Suprapubic skin (tissue), 4 donors: Measurements from ENCODE around the gene CGNL1. TPM values are rescaled to one million over a fixed set of nuclear protein-coding genes. Genes with fewer than 3 reads are reported as not detected.

ENCODE experiments used
- DNase-seq, 2 donors: peaks; one replicate each; pipeline ENCODE4 v3.0.0-alpha.2; 2019; ENCODE audit warnings: low spot score in 2 of 2
- H3K27ac ChIP-seq: fragments of 200-600 bp; sonication (generic); one replicate; pipeline ENCODE4 v1.5.1; 2019
- H3K27me3 ChIP-seq: fragments of 200-600 bp; sonication (generic); one replicate; pipeline ENCODE4 v1.5.1; 2019
- H3K36me3 ChIP-seq: fragments of 200-600 bp; sonication (generic); one replicate; pipeline ENCODE4 v1.5.1; 2019
- H3K4me1 ChIP-seq: fragments of 200-600 bp; sonication (generic); one replicate; pipeline ENCODE4 v1.5.1; 2019
- H3K4me3 ChIP-seq: fragments of 200-600 bp; sonication (generic); one replicate; pipeline ENCODE4 v1.5.1; 2019; ENCODE audit warnings: mild to moderate bottlenecking
- H3K9me3 ChIP-seq: fragments of 200-600 bp; sonication (generic); one replicate; pipeline ENCODE4 v1.5.1; 2019
- EP300 ChIP-seq: sonication (generic); formaldehyde crosslinking; IDR thresholded peaks from one replicate; pipeline ENCODE4 v1.6.1; 2017; ENCODE audit warnings: antibody characterized with exemption
- POLR2A ChIP-seq, 2 donors: fragments of 450-650 bp; IDR thresholded peaks; one replicate each; pipeline ENCODE4 v1.6.1; 2017; ENCODE audit warnings: antibody characterized with exemption in 2 of 2, mild to moderate bottlenecking in 2 of 2, moderate library complexity in 2 of 2
- POLR2AphosphoS5 ChIP-seq, 3 donors: sonication (generic); formaldehyde crosslinking; IDR thresholded peaks; one replicate each; pipeline ENCODE4 v1.6.1; 2017; ENCODE audit warnings: antibody characterized with exemption in 3 of 3
- WGBS: methylation state at CpG from one replicate; pipeline ENCODE4 v1.1.5; 2018; 5-methylcytosine and 5-hydroxymethylcytosine counted together
- total RNA-seq, 4 donors: library from RNA; depleted of rRNA; stranded (reverse); fragments of >200 nt; gene quantifications; one replicate each; pipeline ENCODE4 v1.1.0, GENCODE V29; 2016
- TF ChIP-seq, protein P1 (sequence below), 2 donors: fragments of 200-600 bp in 1 of 2; fragments of 450-650 bp in 1 of 2; sonication (generic) in 1 of 2; IDR thresholded peaks; one replicate each; pipeline ENCODE4 v1.5.1; 2016 to 2019; ENCODE audit warnings: antibody characterized with exemption in 2 of 2, mild to moderate bottlenecking in 1 of 2, moderate library complexity in 1 of 2

The CGNL1 gene
- total RNA-seq, 4 donors from 2014 or later, result 7.1 to 27.0 (median 14.2) TPM

DNA sequence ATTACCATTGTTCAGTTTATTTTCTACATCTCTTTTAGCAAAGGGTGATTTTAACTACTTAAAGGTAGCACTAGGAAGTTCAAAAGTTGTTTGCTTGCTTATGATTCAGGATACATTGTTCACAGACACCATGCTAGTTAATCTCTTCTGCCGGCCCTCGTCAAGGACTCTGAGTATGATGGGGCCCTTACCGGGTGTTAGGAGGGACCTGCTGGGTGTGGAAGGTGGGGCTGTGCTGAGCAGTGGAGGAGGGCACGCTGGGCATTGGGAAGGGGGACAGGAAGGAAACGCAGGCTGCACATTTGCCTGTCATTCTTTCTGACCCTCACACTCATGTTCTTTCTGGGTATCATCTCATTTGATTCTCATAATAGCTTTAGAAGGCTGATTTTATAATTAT is 150.3 kb downstream of the CGNL1 start:
- Histone ChIP-seq H3K4me3 (no peak overlapping the region), H3K36me3 (no peaks in the 10 kb centered on the region), H3K27ac (no peak overlapping the region), H3K4me1 (peaks cover 9% of the 10 kb centered on the region), H3K9me3 (no peaks in the 10 kb centered on the region), H3K27me3 (no peaks in the 10 kb centered on the region)
- TF ChIP-seq POLR2A (IDR thresholded peaks at IDR 0.05), result no peak
- TF ChIP-seq, protein P1, sequence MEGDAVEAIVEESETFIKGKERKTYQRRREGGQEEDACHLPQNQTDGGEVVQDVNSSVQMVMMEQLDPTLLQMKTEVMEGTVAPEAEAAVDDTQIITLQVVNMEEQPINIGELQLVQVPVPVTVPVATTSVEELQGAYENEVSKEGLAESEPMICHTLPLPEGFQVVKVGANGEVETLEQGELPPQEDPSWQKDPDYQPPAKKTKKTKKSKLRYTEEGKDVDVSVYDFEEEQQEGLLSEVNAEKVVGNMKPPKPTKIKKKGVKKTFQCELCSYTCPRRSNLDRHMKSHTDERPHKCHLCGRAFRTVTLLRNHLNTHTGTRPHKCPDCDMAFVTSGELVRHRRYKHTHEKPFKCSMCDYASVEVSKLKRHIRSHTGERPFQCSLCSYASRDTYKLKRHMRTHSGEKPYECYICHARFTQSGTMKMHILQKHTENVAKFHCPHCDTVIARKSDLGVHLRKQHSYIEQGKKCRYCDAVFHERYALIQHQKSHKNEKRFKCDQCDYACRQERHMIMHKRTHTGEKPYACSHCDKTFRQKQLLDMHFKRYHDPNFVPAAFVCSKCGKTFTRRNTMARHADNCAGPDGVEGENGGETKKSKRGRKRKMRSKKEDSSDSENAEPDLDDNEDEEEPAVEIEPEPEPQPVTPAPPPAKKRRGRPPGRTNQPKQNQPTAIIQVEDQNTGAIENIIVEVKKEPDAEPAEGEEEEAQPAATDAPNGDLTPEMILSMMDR (IDR thresholded peaks at IDR 0.05), result no peak
- no peak for TF ChIP-seq EP300
- no peak for TF ChIP-seq POLR2AphosphoS5 (IDR thresholded peaks at IDR 0.05)
- no peak for DNase-seq
- 78% methylated on average over 5 of the region's 5 CpGs for WGBS

DNA sequence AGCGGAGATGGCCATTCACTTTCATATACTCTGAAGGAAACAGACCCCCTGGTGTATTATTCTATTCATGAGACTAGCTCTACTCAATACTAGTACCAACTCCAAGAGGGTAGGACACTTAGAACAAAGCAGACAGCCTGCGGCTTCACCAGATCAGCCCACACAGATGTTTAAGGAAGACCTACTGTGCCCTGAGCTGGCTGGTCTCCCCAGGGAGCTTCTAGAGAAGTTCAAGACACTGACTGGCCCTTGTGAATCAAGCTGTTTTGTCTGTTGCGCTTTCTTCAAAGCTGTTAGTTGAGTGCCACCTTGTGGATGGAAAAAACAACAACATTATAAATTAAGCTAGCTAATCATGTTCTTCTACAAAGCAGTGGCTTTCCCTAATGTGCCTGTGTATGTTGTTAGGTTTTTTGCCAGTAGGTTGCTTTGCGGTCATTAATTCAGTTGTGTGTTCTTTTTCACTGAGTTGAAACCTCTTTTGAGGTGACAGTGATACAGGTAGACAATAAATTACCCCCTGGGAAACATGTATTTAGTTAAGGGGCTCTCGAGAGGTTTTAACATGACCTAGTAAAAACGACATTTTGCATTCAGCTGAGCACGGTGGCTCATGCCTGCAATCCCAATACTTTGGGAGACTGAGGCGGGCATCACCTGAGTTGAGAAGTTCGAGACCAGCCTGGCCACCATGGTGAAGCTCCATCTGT is 151.2 kb downstream of the CGNL1 start:
- 60% methylated on average over 9 of the region's 9 CpGs for WGBS

DNA sequence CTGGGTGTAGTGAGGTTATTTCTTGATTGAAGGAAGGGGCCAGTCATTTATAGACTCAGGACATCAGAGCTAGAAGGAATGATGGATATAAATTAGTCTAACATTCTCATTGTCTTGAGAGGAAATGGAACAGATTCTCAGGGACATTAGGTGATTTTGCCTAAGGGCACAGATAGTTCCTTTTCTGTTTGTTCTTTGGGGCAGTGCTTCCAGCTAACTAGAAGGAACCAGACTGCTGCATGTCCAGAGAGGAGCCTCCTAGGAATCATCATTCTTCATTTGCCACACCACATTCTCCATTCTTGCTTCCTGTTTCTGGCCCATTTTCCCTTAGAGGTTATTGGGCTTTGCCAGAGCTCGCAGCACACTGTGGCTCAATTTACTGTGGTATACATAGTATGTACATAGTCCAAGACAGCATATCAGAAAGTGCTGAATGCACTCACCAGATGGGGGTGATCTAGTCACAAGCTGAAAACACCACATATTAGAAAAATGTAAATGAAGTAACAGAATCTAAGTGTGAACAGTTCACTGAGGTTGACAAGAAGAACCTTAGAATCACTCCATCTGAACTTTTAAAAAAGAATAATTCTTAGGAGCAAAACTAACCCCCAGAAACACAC is 152.7 kb downstream of the CGNL1 start:
- DNase-seq, result no peak
- peaks cover 9% of the 10 kb centered on the region for H3K4me1 ChIP-seq
- 84% methylated on average over 1 of the region's 1 CpG for WGBS
- TF ChIP-seq EP300 (no peak), POLR2AphosphoS5 (IDR thresholded peaks at IDR 0.05) (no peak), POLR2A (IDR thresholded peaks at IDR 0.05) (no peak)
- TF ChIP-seq, protein P1 (IDR thresholded peaks at IDR 0.05), result no peak
- peaks cover 7% of the 10 kb centered on the region for H3K36me3 ChIP-seq
- no peak overlapping the region for H3K4me3 ChIP-seq
- H3K27me3 ChIP-seq, result no peaks in the 10 kb centered on the region
- no peak overlapping the region for H3K27ac ChIP-seq
- no peaks in the 10 kb centered on the region for H3K9me3 ChIP-seq

More for the DNA sequence above, 151.2 kb downstream of the CGNL1 start:
- TF ChIP-seq, protein P1 (IDR thresholded peaks at IDR 0.05), result peak; percentile 33 to 45
- TF ChIP-seq EP300 (no peak), POLR2A (IDR thresholded peaks at IDR 0.05) (no peak)
- H3K27me3 ChIP-seq, result no peaks in the 10 kb centered on the region
- H3K36me3 ChIP-seq, result peaks cover 3% of the 10 kb centered on the region
- no peaks in the 10 kb centered on the region for H3K9me3 ChIP-seq
- H3K27ac ChIP-seq, result no peak overlapping the region
- peaks cover 9% of the 10 kb centered on the region for H3K4me1 ChIP-seq
- no peak for DNase-seq
- H3K4me3 ChIP-seq, result no peak overlapping the region

DNA sequence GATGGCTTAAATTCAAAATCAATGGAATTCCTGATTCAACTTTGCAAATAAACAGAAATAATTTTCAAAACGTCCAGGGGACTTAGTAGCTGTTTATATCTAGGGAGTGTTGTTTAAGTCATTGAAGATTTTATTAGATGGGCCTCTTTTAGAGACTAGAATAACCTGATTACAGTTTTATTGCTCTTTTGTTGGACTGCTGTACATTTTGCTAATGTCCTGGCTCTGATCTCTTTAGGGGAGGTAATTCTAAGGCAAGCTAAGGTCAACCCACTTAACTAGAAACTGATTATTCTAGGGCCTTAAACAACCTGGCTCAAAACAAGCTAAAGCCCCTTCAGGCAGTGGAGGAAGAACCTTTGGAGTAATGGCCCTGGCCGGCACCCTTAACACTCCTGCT is 153.4 kb downstream of the CGNL1 start:
- Histone ChIP-seq H3K36me3 (peaks cover 7% of the 10 kb centered on the region), H3K27me3 (no peaks in the 10 kb centered on the region), H3K9me3 (no peaks in the 10 kb centered on the region), H3K27ac (no peak overlapping the region), H3K4me1 (peaks cover 11% of the 10 kb centered on the region), H3K4me3 (no peak overlapping the region)
- no peak for TF ChIP-seq POLR2A (IDR thresholded peaks at IDR 0.05)
- TF ChIP-seq, protein P1 (IDR thresholded peaks at IDR 0.05), result no peak
- no peak for DNase-seq
- WGBS, result 49% methylated on average over 2 of the region's 2 CpGs

DNA sequence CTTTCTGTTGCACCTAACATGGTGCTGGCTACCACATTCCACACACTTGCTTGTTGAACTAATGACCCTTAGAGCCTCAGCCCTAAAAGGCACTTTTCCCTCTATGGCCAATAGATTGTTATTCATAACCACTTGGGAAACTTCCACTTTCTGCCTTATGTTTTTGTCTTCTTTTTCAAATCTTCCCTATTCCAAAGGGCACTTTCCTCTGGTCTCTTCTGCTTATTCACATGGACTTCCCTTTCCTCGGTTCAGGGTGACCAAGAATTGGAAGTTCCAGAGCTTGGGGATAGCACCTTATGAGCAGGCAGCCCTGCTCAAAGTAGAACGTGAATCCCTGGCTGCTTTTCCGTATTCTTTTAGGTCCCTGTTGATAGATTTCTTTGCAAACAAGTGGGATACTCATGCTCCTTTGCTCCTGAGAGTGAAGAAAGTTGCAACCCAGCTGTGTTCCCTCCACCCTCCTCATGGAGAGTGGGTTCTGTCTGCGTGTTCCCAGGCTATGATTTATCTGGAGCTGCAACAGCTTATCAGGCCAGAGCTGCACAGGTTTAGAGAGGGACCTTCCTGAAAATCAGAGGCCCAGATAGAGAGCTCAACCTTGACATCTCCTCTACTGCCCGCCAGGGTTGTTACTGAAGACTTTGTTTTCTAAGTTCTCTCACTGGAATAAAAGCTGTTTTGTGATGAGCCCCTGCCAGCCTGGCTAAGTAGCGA is 156.6 kb downstream of the CGNL1 start:
- DNase-seq, result no peak
- TF ChIP-seq POLR2AphosphoS5 (IDR thresholded peaks at IDR 0.05) (no peak), POLR2A (IDR thresholded peaks at IDR 0.05) (no peak), EP300 (no peak)
- TF ChIP-seq, protein P1 (IDR thresholded peaks at IDR 0.05), result no peak
- Histone ChIP-seq H3K9me3 (no peaks in the 10 kb centered on the region), H3K27me3 (no peaks in the 10 kb centered on the region), H3K4me1 (peaks cover 17% of the 10 kb centered on the region), H3K27ac (no peak overlapping the region), H3K4me3 (no peak overlapping the region), H3K36me3 (peaks cover 7% of the 10 kb centered on the region)
- WGBS, result 89% methylated on average over 6 of the region's 6 CpGs
